Activated naive CD4-positive, alpha-beta T cell treated with Interleukin-2 at 50 U/mL for 16 hours (primary cell): ENCODE measurements around the gene FMOD.

ENCODE experiments used
- DNase-seq: peaks from one replicate; pipeline ENCODE4 v3.0.0-alpha.2; 2020

The FMOD gene

DNA sequence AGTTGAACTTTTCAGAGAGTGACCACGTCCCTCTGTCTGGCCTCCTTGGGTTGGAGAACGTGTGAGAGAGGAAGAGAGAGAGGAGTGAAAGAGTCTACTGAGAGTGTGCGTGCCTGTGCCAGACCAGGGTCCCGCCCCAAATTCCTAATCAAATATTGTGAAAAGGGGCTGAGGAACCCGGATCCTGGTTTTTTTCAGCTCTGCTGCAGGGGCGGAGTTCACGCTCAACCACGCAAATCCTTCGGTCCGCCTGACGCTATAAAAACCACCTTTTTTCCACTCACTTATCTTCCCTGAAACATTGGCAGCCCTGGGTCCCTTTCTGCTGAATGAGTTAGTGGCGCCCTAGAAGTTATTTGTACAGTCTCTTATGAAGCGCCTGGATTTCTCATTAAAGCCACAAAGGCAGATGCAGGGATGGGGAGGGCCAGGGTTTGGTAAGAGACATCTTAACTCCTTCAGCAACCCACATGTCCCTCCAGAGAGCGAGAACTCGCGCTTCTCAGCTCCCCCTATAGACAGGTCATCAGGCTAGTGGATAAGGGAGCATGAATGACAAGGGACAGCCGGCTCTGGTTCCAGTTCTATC lies at the start of gene FMOD:
TSS of gene FMOD (minus strand) at position 86 of the 589 bp plus-strand sequence. CDS start 2,852 bp downstream, outside the sequence.
- no peak for DNase-seq

DNA sequence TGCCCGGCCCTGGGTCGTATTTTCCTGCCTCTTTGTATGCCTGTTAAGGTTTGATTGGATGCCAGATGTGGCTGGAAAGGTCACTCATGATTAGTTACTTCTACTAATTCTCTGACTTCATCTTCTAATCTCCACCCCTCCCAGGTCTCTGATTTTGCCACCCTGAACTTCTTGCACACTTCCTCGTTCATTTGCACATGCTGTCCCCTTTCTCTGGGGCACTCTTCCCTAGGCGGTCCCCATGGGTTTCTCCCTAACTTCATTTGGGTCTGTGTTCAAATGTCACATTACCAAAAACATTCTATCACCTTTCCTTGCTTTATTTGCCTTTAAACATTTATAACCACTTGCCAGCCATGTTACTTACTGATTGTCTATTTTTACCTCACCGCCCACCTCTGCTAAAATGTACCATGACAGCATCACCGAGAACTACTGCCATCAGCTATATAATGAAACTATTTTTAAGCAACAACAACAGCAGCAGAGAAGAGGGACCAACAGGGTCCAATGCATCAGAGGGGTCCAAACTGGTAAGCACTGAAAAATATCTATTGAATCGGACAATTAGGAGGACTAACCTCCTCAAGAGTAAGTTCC lies 45.8 kb upstream of the FMOD start:
- no peak for DNase-seq

DNA sequence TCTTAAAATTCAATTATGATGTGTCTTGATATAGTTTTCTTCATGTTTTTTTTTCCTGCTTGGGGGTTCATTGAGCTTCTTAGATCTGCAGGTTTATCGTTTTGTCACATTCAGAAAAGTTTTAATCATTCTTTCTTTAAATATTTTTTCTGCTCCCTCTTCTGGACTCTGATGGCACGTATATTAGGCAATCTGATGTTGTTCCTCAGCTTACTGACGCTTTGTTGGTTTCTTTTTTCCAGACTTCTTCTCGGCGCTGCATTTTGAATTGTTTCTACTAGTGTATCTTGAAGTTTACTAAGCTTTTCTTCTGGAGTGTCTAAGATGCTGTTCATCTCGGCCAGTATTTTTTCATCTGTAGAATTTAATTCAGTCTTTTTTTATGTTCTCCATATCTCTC lies 44.8 kb upstream of the FMOD start:
- DNase-seq: no peak

DNA sequence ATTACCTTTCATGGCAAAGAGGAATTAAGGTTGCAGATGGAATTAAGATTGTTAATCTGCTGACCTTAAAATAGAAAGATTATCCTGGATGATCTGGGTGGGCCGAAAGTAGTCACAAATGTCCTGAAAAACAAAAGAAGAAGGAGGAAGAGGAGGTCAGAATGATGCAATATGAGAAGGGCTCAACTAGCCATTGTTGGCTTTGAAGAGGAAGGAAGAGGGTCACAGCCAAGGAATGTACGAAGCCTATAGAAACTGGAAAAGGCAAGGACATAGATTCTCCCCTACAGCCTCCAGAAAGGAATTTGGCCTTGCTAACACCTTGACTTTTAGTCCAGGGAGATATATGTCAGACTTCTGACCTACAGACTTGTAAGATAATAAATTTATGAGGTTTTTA lies 39.4 kb upstream of the FMOD start:
- no peak for DNase-seq

DNA sequence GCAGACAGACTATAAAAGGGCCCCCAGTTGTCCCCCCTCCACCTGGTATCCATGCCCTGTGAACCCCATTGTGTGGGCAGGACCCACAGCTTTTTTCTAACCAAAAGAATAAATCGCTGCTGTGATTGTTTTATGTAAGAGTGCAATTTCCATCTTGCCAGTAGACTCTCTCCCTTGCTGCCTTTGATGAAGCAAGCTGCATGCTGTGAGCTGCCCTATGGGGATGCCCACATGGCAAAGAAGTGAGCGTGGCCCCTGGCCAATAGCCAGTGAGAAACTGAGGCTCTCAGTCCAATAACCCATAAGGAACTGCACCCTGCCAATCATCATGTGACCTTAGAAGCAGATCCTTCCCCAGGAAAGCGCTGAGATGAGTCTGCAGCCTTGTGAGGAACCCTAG lies 37.8 kb upstream of the FMOD start:
- no peak for DNase-seq

DNA sequence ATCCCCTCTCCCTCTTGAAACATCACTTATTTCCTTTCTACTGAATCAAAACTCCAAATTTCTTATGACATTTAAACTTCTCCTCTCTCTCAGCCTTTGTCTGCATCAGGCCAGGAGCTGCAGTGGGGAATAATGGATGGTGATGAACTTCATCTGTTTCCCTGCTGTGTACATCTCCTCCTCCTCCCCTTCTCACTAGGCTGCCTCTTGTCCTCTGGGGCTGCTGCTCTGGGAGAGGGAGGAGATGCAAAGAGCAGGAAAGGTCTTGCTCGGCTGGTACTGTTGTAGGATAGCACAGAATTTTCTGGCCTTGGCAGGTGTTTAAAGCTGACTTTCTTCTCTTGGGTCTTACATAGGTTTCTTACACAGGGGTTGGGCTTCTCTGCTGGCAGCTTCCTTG lies 31.1 kb upstream of the FMOD start:
- DNase-seq: no peak

DNA sequence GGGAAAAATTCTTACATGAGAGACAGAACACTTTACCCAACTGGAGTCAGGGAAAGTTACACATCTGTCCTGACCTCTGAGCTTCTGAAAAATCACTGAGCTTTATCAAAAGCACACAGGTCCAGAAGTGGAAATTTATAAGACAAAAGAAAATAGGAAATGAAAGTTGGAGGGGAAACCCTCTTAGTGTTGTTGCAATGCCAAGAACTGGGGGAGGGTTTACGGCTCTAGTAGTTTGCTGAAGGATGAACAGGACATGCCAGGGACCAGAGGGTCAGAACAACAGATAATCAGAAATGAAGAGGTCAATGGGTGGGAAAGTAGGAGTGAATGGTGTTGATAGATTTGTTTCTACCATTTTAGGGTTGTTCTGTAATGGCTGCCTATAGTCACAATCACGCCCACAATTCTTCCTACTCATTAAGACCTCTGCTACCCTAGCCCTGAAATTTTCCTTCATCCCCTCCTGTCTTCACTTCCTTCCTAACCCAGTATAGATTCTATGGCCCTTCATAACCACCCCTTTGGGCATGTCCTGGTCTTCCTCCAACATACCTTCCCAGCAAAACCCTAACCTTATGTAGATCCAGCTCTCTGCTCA lies 30.3 kb upstream of the FMOD start:
- DNase-seq: no peak

DNA sequence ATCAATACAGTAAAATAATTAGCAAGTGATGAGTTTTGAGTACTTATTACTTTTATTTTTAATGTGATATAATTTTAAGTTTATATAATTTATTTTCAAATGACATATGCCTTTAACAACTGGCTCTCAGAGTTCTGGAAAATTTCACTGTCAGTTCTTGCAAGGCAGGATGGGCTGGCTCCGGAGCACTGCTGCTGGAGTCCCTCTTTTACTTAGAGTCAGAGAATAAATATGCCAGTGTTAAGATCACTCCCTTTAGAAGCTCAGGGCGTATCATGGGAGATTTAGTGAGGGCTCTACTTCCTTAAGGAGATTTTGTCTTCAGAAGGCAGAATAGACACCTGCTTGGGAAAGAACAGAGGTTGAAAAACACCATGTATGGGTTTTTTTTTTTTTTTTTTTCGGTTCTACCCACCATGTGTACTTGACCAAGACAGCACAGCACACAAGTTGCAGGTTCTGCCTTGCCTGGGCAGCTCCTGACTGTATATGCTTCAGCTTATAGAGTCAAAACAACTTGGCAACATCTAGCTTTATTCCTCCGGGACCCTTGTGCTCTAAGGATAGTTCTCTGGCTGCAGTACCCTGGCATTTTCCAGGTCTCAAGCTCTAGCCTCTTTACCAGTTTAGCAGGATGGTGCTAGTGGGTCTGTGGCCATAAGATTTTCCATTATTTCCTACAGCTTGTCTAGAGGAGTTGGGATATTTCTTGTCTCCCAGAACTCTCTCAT lies 29.7 kb upstream of the FMOD start:
- DNase-seq: no peak

DNA sequence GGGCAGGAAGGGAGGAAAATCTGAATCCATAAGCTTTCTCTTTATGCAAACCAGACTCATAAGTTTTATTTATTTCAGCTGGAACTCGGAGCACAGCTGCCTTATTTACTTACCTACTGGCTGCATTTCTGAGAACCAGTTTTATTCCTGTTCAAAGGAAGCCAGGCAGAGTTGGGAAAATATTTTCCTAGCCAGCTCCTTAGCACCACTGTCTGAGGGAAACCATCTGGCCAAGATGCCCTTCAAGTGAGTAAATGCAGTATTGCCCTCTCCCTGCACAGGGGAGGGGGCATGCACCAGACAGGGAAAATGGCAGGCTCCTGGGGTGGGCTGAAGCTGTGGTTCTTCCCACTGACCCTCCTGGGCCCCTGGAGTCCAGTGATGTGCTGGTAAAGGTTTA lies 28.9 kb upstream of the FMOD start:
- no peak for DNase-seq

DNA sequence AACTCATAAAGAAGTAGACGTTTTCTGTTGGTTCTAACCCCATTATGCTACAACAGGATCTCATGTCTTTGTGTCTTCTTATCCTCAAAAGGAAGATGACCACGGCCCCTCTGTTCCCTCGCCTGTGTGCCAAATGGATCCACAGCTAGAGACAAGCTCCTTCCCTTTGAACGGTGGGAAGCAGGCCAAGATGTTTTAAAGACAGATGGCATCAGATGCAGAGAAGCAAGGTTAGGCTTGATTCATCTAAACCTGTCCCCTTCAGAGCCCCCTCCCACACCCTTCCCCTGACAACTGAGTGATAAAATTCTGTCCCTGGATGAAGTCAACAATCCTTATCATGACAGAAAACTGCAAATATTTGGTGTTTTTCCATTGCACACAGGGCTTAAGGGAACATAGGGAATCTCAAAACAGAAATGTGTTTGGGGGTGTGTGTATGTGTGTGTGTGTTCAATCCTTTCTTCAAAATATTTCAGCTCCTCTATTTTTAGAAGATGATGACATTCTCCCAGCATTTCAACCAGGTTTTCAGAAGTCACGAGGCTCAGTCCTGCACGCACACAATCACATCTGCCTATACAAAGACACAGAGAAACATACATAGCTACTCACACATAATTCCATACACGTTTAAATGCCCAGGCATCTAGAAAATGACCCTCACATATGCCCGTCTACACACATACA lies 27.8 kb upstream of the FMOD start:
- DNase-seq: no peak

DNA sequence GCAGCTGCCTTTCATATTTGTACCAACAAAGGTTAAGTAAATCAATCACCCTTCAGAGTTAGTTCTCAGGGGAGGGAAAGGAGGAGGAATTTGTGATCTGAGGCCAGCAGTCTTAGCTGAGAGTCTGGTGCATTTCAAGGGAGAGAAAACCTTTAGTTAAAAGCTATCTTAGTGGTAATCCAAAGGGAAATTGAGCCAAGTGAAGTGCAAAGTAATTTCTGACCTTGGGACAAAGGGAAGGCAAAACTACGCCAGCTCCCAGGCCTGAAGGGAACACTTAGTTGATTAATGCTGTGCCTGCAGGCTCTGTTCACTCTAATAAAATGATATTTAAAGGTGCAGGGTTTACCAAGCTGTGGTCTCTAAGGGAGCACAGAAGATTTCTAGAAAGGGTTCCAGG lies 23.1 kb upstream of the FMOD start:
- DNase-seq: no peak

DNA sequence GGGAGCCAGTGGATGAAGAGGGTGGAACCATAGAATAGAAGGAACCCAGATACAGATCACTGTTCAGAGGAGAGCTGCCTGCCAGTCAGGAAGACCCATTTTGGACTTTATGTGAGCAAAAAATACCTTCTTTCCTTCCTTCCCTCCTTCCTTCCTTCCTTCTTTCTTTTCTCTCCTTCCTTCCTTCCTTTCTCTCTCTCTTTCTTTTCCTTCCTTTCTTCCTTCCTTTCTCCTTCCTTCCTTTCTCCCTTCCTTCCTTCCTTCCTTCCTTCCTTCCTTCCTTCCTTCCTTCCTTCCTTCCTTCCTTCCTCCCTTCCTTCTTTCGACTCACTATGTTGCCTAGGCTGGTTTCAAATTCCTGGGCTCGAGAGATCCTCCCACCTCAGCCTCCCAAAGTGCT lies 22.1 kb upstream of the FMOD start:
- no peak for DNase-seq

DNA sequence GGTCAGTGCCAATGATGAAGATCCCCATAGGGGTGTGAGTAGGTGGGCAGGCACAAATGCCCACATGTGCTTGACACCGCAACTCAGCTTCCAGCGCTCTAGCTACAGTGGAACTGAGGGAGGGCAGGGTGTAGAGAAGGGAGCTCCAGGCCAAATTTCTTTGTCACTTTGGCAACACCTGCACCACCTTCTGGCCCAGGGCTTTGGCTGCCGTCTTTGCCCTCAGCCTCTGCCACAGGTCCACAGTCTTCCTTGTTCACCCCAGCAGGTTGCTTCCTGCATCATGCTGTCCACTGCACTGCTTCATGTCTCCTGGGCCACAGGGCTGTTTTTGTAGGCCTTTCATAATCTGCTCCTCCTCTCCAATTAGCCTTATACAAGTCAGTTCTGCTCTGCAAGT lies 20.4 kb upstream of the FMOD start:
- no peak for DNase-seq

DNA sequence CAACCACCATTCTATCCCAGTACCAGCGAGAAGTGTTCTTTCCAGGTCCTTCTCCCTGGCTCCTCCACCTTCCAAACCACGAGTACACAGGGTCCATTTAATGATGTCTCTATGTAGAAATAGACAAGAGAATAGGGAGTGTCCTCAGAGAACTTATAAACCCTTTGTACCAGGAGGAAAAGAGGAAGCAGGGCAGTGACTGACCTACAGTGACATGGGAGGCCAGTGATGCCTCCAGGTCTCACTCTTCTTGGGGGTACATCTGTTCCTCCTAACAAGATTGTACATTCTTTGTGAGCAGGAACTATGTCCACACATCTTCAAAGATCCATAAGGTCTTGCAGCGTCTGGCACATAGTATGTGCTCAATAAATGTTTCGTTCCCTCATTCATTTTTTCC lies 18.7 kb upstream of the FMOD start:
- no peak for DNase-seq

DNA sequence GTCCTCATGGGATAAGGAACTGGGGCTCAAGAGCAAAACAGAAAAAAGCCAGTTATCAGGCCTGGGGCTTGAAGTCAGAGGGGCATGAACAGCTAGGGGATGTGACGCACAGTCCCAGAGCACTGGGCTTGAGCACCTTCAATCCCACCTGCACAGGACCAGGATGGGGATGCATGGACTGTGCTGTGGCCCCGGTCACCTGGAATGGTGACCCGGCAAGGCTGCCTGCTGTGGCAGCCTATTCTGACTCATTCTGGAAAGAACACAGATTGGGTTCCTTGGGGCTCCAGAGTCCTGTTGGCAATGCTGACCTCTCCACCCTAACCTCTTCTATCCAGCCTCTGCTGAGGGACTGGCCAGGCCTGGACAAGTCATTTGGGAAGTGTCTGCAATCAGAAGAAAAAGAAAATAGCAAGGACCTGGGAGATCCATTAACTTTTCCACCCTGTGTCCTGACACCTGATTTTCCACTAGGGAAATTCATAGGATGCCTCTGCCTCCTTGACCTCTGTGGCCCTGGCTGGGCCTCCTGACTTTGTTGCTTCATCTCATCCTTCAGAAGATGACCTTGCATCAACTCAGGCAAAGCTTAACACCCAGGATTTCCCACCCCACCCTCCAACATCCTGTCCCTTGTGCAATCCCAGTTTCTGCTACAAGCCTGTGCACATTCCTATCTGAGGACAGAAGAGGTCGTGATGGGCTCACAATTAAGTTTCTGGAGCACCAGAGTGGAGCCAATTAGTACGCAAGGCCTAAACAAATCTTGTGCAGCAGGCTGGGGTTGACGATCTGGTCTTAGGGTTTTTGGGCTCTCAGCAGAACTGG lies 17.9 kb upstream of the FMOD start:
- DNase-seq: no peak

DNA sequence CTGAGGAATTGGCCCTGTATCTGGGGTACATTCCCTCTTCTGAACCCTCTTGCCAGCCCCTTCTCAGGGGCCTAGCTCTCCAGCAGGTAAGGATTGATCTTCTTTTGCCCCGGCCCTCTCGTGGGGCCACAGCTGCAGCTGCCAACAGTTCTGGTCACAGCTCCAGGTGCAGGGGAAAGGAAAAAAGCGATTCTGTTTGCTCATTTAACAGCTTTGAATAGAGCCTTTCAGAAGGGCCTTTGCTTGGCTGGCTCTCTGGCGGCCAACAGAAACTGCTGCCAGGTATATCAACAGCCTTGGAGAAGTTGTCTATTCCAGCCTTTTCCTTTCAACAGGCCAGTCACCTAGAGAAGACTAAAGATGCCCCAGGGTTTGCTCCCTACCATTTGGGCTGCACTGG lies 16.1 kb upstream of the FMOD start:
- no peak for DNase-seq

DNA sequence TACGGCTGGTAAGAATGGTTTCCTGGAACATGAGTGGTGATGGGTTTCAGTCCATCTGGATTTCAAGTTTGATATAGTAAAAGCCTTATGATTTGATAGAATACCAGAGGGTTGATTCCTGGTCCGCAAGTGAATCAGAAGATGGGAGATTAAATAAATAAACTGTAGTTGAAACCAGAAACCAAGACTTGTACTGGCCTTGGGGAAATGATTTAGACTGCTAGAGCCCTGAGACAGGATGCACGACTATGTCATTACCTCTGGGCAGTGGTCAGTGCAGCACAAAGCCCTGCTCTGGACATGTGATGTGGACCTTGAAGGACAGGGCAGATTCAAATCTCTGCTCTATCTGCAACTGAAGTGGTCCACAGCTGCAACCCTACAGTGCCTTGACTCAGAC lies 15.6 kb upstream of the FMOD start:
- DNase-seq: no peak

DNA sequence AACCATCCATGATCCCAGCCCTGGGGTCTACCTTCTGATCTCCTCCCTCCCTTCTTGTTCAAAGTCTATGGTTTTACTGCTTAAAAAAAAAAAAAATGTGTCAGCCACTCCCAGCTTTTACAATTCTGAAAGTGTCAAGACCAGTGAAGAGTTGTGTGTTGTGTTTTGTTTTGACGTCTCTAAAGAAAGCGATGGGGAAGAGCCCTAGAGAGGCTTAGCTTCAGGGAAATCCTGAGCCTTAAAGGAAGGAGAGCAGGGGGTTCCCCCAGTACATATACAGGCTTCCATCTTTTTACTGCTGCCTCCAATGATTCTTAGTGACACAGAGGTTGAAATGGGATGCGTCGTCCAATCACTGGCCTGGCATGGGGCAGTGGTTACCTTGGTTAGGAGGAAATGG lies 13.9 kb upstream of the FMOD start:
- no peak for DNase-seq

DNA sequence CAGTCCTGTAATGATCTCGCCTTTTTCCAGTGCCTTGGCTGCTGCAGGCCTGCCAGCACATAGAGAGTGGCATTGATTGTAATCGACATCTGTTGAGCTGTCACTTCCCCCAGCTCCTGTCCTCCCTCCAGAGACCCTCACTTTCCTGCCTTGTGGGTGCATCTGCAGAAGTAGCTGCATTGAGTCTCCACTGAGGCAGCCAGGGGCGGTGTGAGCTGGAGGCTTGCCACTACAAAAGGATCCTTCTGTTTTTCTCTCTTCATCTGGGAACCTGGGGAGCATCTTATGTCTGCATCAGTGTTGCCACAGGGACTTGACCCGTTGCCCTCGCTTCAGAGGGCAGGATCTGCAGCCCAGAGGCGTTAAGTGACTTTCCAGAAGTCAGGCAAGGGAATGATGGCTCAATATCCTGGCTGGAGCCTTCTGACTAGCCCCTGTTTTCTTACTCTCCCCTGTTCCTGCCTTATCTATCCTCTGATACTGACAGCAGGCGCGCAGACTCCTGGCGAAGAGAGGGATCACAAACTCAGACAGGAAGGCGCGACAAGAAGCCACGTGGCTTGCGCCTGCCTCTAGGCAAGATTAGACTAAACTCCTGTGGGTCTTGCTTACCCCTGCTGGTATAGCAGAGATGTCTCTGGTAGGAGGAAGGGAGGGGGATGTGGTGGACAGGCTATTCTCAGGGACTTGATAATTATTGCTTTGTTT lies 13.3 kb upstream of the FMOD start:
- DNase-seq: no peak

DNA sequence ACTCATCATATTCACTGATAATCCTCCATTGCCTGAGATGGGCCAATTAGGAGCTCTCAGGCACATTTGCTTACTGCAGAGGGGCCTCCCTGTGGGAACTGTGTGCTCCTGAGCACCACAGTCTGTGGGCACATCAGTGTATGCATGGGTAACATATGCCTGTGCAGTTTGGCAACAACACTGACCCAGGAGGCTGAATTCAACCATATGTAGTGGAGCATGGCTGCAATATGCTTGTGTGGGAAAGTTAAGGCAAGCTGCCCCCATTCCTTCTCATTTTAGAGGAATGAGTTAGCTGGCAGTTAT lies 11.8 kb upstream of the FMOD start:
- DNase-seq: no peak

DNA sequence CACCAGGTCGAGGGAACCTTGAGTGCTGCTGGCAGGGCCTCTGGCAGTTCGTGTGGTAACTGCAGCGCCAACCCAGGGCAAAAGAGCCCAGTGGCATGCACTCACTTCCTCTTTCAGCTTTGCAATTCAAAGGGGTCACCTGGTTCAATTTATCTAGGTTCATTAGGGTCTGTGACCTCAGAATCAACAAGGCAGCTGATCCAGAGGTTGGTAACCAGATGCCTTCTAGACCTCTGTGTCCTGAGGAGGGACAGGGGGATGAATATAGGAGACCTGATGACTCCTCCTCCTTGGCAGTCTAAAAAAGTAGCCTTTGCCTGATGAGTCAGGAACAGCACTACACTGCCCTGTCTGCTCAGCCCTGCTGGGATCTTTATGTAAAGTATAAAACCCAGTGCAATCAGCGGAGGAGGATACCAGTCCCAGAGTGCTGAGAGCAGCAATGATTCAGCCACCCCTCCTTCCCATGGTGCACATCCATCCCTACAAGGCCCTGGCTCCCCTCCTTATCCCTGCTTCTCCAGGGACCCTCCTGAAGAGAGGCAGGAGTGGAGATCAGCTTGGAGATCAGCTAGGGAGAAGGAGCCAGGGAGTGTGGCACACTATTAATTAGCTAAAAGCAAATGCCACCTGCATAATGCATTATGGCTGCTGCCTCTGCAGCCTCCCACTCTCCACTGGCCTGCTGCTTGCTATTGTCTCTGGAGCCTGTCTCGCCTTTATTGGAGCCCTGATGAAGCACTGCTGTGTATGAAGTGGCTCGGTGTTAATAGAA lies 11.2 kb upstream of the FMOD start:
- DNase-seq: no peak
